Measurements from ENCODE around the gene LSR. TPM values are rescaled to one million over a fixed set of nuclear protein-coding genes. Genes with fewer than 3 reads are reported as not detected.

Gene LSR
- polyA plus RNA-seq, 3 donors, result 0.08 to 0.17 TPM; not detected in 1

DNA sequence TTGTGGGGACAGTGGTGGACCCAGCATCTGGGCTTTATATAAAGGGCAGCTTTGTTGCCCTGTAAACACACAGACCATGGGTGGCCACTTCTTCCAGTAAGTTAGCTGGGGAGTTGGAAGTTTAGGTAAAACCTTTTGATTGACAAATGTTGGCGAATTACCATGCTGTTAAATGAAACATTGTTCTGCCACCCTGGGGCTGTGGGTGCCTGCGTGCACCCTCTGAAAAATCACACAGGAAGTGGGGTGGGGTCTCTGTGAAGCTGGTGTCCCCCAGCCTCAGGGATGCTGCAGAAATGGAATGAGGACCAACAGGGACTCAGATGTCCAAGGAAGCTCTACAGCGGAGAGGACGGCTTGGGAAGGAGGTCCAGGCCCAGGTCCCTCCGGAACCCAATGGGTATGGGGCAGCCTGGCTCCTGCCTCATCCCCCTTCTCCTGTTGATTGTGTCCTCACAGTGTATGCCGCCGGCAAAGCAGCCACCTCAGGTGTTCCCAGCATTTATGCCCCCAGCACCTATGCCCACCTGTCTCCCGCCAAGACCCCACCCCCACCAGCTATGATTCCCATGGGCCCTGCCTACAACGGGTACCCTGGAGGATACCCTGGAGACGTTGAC is 17.2 kb downstream of the LSR start:
- H4K20me1 ChIP-seq (ENCODE audit: insufficient read depth, low read length), result peaks cover 10% of the 10 kb centered on the region
- WGBS (ENCODE audit: insufficient coverage), result 97% methylated on average over 8 of the region's 10 CpGs
- Mint-ChIP-seq H3K9me3 (peaks cover 0 to 2% (median 0%) of the 10 kb centered on the region in 7 donors), H3K27ac (peak overlapping the region in 2 of 7 donors; percentile 6 to 73), H3K27me3 (ENCODE audit: low read depth in 3 of 3) (peaks cover 5 to 20% (median 14%) of the 10 kb centered on the region in 3 donors), H3K4me3 (peak overlapping the region; percentile 42 to 68), H3K4me1 (peaks cover 37% of the 10 kb centered on the region), H3K36me3 (peaks cover 14 to 15% of the 10 kb centered on the region in 2 donors)
- peaks cover 22% of the 10 kb centered on the region for H3K79me2 ChIP-seq (ENCODE audit: insufficient read depth, low read length)
- no peak for DNase-seq
- H3K4me3 ChIP-seq (replicated peaks in 1 of 3; ENCODE audit: low read depth in 2 of 3, low read length in 3 of 3), result no peak overlapping the region
- H3K4me1 ChIP-seq (ENCODE audit: control insufficient read depth in 1 of 2, insufficient read depth in 2 of 2, low read length in 2 of 2), result peaks cover 43 to 53% of the 10 kb centered on the region in 2 donors
- H2AFZ ChIP-seq (ENCODE audit: insufficient read depth, low read depth, low read length, poor library complexity, severe bottlenecking), result no peak overlapping the region
- peaks cover 7 to 11% of the 10 kb centered on the region in 2 donors for H3K36me3 ChIP-seq (replicated peaks in 1 of 2; ENCODE audit: control insufficient read depth in 1 of 2, insufficient read depth in 2 of 2, low read length in 2 of 2)
- no peak overlapping the region for H3K9ac ChIP-seq (ENCODE audit: insufficient read depth, low read length, poor library complexity, severe bottlenecking)
- H3K4me2 ChIP-seq (replicated peaks; ENCODE audit: extremely low read depth, low read length, poor library complexity, severe bottlenecking), result no peak overlapping the region
- H3K27me3 ChIP-seq (ENCODE audit: control insufficient read depth in 2 of 2, insufficient read depth in 2 of 2, low read length in 2 of 2), result peaks cover 0 to 10% of the 10 kb centered on the region in 2 donors
- TF ChIP-seq, protein P1, sequence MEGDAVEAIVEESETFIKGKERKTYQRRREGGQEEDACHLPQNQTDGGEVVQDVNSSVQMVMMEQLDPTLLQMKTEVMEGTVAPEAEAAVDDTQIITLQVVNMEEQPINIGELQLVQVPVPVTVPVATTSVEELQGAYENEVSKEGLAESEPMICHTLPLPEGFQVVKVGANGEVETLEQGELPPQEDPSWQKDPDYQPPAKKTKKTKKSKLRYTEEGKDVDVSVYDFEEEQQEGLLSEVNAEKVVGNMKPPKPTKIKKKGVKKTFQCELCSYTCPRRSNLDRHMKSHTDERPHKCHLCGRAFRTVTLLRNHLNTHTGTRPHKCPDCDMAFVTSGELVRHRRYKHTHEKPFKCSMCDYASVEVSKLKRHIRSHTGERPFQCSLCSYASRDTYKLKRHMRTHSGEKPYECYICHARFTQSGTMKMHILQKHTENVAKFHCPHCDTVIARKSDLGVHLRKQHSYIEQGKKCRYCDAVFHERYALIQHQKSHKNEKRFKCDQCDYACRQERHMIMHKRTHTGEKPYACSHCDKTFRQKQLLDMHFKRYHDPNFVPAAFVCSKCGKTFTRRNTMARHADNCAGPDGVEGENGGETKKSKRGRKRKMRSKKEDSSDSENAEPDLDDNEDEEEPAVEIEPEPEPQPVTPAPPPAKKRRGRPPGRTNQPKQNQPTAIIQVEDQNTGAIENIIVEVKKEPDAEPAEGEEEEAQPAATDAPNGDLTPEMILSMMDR (IDR thresholded peaks at IDR 0.05), result no peak
- no peaks in the 10 kb centered on the region for H3K9me3 ChIP-seq (replicated peaks in 1 of 2; ENCODE audit: control insufficient read depth in 1 of 2, insufficient read depth in 1 of 2, low read length in 2 of 2)
- H3K27ac ChIP-seq (ENCODE audit: low read depth in 1 of 2, low read length in 2 of 2), result no peak overlapping the region
- intact Hi-C loops (cut with micrococcal nuclease), result loop anchor here in 1 of 2 donors (5.0 to 10.0 kb wide), 3 partner anchors 44 to 124 kb away; partner anchors contain the start of gene FXYD7

DNA sequence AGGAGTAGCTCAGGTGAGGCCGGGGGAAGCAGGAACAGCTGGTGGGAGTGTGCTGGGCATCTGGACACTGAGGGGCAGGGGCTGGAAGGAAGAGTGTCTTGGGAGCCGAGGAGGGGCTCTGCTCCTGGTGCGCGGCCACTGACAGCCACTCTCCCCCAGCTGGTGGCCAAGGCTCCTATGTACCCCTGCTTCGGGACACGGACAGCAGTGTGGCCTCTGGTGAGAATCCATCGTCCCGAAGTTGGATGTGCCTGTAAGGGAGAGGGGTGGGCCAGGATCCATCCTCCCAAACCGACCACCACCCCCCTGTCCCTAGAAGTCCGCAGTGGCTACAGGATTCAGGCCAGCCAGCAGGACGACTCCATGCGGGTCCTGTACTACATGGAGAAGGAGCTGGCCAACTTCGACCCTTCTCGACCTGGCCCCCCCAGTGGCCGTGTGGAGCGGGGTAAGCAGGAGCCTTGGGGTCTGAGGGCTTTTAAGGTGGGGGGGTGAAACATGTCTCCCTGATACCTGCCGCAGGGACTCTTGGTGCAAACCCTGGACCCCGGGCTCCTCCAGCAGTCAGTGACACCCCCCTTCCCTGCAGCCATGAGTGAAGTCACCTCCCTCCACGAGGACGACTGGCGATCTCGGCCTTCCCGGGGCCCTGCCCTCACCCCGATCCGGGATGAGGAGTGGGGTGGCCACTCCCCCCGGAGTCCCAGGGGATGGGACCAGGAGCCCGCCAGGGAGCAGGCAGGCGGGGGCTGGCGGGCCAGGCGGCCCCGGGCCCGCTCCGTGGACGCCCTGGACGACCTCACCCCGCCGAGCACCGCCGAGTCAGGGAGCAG is 17.9 kb downstream of the LSR start:
- peaks cover 0 to 7% of the 10 kb centered on the region in 2 donors for H3K27me3 ChIP-seq (ENCODE audit: control insufficient read depth in 2 of 2, insufficient read depth in 2 of 2, low read length in 2 of 2)
- H3K4me1 ChIP-seq (ENCODE audit: control insufficient read depth in 1 of 2, insufficient read depth in 2 of 2, low read length in 2 of 2), result peaks cover 50 to 60% of the 10 kb centered on the region in 2 donors
- H3K9ac ChIP-seq (ENCODE audit: insufficient read depth, low read length, poor library complexity, severe bottlenecking), result peak overlapping the region; percentile 87
- H3K9me3 ChIP-seq (replicated peaks in 1 of 2; ENCODE audit: control insufficient read depth in 1 of 2, insufficient read depth in 1 of 2, low read length in 2 of 2), result no peaks in the 10 kb centered on the region
- peak overlapping the region; percentile 91 for H2AFZ ChIP-seq (ENCODE audit: insufficient read depth, low read depth, low read length, poor library complexity, severe bottlenecking)
- peaks cover 5 to 14% (median 13%) of the 10 kb centered on the region in 3 donors for H3K27me3 Mint-ChIP-seq (ENCODE audit: low read depth in 3 of 3)
- peaks cover 0 to 2% (median 0%) of the 10 kb centered on the region in 7 donors for H3K9me3 Mint-ChIP-seq
- DNase-seq, result no peak
- peak overlapping the region in 3 of 7 donors; percentile 90 to 98 (median 95) for H3K27ac Mint-ChIP-seq
- TF ChIP-seq, protein P1 (IDR thresholded peaks at IDR 0.05), result no peak
- H3K79me2 ChIP-seq (ENCODE audit: insufficient read depth, low read length), result peaks cover 25% of the 10 kb centered on the region
- peaks cover 21 to 22% of the 10 kb centered on the region in 2 donors for H3K36me3 Mint-ChIP-seq
- intact Hi-C loops (cut with micrococcal nuclease), result loop anchor here in 1 of 2 donors (5.0 to 10.0 kb wide), 3 partner anchors 44 to 124 kb away; partner anchors contain the start of gene FXYD7
- peaks cover 14% of the 10 kb centered on the region for H4K20me1 ChIP-seq (ENCODE audit: insufficient read depth, low read length)
- H3K4me2 ChIP-seq (replicated peaks; ENCODE audit: extremely low read depth, low read length, poor library complexity, severe bottlenecking), result peak overlapping the region; percentile 98
- H3K27ac ChIP-seq (ENCODE audit: low read depth in 1 of 2, low read length in 2 of 2), result peak overlapping the region in 1 of 2 donors; percentile 93
- 26% methylated on average over 26 of the region's 39 CpGs for WGBS (ENCODE audit: insufficient coverage)
- H3K4me3 ChIP-seq (replicated peaks in 1 of 3; ENCODE audit: low read depth in 2 of 3, low read length in 3 of 3), result peak overlapping the region; percentile 76 to 96 (median 89)
- peaks cover 45% of the 10 kb centered on the region for H3K4me1 Mint-ChIP-seq
- peak overlapping the region; percentile 89 to 96 for H3K4me3 Mint-ChIP-seq
- H3K36me3 ChIP-seq (replicated peaks in 1 of 2; ENCODE audit: control insufficient read depth in 1 of 2, insufficient read depth in 2 of 2, low read length in 2 of 2), result peaks cover 14 to 18% of the 10 kb centered on the region in 2 donors

Measured in CD14-positive monocyte (primary cell).